Retinal pigment epithelial cell (primary cell): ENCODE results near the gene MTMR12.
"Not testable (repeated sequence)": the region's sequence is repeated elsewhere in the genome, so short reads cannot be mapped to it uniquely, and the experiment has no call there.

ENCODE experiments used
- DNase-seq: peaks from one replicate; pipeline ENCODE4 v3.0.0-alpha.2; 2010; ENCODE audit warnings: low read depth
- H3K4me3 ChIP-seq: 2 replicates; pipeline ENCODE4 v1.5.1; 2011; ENCODE audit warnings: mild to moderate bottlenecking, low read length, control low read depth, moderate library complexity
- TF ChIP-seq, protein P1 (sequence below): conservative IDR thresholded peaks from 2 replicates; pipeline ENCODE4 v1.5.1; 2011; ENCODE audit warnings: low read depth, low read length, control low read depth, inconsistent platforms

MTMR12 gene

DNA sequence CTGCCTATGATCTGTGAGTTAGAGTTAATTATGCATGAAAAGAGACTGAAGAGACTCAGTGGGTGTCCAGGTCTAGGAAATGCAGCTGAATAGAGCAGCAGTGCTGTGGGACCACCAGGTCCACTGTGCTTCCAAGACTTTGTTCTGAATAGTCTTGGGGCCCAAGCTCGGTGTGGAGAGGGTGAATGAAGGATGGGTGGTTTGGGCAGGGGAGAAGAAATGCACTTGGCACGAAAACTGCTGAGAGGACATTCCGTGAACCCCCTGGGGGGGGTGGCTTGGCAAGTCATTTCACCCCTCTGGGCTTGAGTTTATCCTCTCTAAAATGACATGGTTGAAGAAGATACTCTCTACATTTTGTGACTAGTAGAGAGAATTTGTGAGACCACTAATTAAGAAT is 102.6 kb downstream of the MTMR12 start:
- no peak overlapping the region for H3K4me3 ChIP-seq
- no peak for DNase-seq
- TF ChIP-seq, protein P1, sequence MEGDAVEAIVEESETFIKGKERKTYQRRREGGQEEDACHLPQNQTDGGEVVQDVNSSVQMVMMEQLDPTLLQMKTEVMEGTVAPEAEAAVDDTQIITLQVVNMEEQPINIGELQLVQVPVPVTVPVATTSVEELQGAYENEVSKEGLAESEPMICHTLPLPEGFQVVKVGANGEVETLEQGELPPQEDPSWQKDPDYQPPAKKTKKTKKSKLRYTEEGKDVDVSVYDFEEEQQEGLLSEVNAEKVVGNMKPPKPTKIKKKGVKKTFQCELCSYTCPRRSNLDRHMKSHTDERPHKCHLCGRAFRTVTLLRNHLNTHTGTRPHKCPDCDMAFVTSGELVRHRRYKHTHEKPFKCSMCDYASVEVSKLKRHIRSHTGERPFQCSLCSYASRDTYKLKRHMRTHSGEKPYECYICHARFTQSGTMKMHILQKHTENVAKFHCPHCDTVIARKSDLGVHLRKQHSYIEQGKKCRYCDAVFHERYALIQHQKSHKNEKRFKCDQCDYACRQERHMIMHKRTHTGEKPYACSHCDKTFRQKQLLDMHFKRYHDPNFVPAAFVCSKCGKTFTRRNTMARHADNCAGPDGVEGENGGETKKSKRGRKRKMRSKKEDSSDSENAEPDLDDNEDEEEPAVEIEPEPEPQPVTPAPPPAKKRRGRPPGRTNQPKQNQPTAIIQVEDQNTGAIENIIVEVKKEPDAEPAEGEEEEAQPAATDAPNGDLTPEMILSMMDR, result no peak

DNA sequence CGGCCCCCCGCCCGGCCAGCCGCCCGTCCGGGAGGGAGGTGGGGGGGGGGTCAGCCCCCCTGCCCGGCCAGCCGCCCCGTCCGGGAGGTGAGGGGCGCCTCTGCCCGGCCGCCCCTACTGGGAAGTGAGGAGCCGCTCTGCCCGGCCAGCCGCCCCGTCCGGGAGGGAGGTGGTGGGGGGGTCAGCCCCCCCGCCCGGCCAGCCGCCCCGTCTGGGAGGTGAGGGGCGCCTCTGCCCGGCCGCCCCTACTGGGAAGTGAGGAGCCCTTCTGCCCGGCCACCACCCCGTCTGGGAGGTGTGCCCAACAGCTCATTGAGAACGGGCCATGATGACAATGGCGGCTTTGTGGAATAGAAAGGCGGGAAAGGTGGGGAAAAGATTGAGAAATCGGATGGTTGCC is 103.9 kb downstream of the MTMR12 start:
- H3K4me3 ChIP-seq, DNase-seq: not testable (repeated sequence)

DNA sequence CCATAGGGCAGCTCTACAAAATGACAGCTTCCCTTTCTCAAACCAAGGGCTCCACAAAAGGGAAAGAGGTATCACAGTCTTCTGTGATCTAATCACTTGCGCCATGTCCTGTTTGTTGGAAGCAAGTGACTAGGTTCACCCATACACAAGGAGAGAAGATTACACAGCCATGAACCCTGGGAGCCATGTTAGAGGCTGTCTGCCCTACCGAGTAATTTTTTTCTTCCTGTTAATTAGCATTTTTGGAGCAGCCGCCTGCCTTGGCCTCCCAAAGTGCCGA is 105.4 kb downstream of the MTMR12 start:
- TF ChIP-seq, protein P1, result no peak
- no peak for DNase-seq
- H3K4me3 ChIP-seq, result no peak overlapping the region

DNA sequence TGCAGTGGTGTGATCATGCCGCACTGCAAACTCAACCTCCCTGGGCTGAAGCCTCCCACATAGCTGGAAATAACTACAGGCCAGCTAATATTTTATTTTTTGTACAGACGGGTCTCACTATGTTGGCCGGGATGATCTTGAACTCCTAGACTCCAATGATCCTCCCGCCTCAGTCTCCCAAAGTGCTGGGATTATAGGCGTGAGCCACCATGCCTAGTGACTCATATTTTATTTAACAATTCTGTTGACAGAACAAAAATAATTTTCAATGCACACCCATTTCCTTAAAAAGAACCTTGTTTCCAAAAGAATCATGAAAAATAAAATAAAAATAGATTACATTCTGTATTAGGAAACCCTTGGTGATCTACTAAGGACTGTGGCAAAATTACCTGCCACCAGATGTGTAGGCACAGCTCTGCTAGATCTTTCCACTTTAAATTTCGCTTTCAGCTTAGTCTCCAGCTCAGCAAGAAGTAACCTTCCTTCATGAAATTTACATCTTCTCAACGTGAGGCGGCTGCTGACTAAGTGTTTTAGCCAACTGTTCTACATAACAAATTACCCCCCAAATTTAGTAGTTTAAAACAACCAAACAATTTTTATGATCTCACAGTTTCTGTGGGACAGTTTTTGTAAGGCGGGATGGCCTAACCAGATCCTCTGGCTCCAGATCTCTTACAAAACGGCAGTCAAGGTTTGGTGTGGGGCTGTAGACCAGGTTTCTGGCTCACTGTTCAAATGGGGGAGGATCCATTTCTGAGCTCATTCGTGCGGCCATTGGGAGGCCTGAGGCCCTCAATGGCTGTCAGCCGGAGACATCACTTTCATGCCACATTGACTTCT is 106.0 kb downstream of the MTMR12 start:
- TF ChIP-seq, protein P1, result no peak
- no peak overlapping the region for H3K4me3 ChIP-seq
- no peak for DNase-seq

DNA sequence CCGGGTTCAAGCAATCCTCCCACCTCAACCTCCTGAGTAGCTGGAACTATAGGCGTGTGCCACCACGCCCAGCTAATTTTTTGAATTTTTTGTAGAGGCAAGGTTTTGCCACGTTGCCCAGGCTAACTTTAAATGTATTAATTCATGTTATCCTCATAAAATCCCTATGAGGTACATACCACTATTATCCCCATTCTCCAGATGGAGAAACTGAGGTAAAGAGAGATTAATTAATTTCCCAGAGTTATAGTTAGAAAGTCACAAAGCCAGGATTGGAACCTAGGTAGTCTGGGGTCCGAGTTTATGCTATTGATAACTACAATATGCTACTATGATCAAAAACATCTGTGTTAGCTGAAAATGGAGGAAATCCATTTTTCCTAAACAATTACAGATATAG is 106.7 kb downstream of the MTMR12 start:
- TF ChIP-seq, protein P1, result no peak
- H3K4me3 ChIP-seq, result no peak overlapping the region
- DNase-seq, result no peak

DNA sequence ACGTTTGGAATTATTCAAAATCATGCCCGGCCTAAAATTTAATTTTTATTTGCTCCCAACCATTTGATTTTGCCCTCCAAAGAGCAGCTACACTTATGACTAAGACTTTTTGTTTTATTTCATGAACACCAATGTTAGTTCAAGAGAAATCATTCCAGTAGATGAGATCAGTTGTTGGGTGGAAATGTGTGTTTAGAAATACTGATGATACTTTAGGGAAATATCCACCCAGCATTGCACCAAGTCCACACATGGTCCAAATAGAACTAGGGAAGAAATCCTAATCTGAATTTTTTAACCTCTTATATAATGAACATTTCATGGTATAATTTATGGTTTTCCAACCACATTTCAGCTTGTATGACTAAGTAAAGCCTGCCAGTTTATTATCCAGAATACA is 110.3 kb downstream of the MTMR12 start:
- DNase-seq, result no peak
- H3K4me3 ChIP-seq, result no peak overlapping the region

DNA sequence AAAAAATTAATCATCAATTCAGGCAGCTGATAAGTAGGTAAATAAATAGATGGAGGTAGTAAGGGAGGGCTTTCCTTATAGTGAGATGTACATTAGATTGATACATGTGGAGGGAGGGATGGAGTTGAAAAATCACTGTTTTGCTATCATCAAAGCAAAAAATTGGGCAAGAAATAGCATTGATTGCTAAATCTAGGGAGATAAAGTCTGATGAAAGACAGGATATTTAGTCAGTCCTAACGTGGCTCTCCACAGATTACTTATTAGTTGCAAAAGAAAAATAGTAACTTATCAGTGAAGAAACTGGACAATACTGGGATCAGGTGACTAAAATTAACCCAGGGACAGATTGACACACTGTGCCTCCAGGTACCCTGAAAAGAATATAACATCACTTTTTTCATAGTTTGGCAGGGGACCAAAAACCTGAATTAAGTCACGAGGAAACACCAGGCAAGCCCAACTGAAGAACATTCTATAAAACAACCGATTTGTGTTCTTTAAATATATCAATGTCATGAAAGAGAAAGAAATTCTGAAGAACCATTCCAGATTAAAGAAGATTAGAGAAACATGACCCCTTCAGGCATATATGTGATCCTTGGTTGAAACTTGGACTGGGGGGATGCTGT is 111.5 kb downstream of the MTMR12 start:
- no peak overlapping the region for H3K4me3 ChIP-seq
- DNase-seq, result no peak

More for the DNA sequence above, 110.3 kb downstream of the MTMR12 start:
- TF ChIP-seq, protein P1, result no peak

More for the DNA sequence above, 111.5 kb downstream of the MTMR12 start:
- TF ChIP-seq, protein P1, result no peak
